Mammary epithelial cell (primary cell): Measurements from ENCODE around the gene SAP30BP.
A peak's percentile ranks its signal among the peaks of the same experiment; 100 is the strongest.

ENCODE experiments used
- EZH2 ChIP-seq: IDR thresholded peaks from 2 replicates; pipeline ENCODE4 v1.6.1; 2012; ENCODE audit warnings: low read length, inconsistent platforms, borderline replicate concordance
- TF ChIP-seq, protein P1 (sequence below), 2 donors: IDR thresholded peaks in 1 of 2; conservative IDR thresholded peaks in 1 of 2; 2 replicates each; pipeline ENCODE4 v1.5.1; 2011 to 2012; ENCODE audit warnings: inconsistent platforms in 2 of 2, low read length in 2 of 2, mild to moderate bottlenecking in 2 of 2, control low read depth in 1 of 2, low read depth in 1 of 2; ENCODE audit not compliant: insufficient read depth in 1 of 2; ENCODE audit errors: extremely low read depth in 1 of 2

DNA sequence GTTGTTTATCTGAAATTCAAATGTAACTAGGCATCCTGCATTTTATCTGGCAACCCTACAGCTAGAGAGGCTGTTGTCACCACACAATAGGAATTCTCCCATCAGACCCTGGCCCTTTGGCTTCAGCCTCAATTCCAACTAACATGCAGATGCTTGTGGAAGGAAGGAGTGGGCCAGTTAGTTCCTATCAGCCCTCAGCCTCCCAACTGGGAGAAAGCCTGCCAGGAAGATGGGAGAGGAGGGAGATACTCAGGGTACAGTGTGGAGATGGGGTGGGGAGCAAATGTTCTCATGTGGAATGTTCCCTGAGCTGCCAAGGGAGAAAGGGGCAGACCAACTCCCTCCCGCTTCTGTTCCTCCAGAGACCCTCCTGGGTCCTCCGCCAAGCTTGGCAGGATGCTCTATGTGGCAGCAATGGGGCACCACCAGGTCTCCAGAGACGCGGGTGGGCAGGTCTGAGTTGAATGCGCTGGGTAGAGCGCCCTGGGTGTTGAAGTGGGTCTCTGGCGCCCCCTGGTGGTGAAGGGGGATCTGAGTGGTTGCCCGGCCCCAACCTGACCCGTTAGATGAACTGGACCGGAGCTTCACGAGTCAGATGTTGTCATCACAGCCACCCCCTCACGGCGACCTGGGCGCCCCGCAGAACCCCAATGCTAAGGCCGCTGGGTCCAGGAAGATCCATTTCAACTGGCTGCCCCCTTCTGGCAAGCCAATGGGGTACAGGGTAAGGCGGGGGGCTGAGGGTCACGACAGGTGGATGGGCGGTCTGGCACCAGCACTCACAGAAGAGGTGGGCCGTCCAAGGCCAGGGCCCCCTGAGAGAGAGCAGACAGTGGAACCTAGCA, 82.6 kb downstream of the SAP30BP start:
- no peak for TF ChIP-seq EZH2
- TF ChIP-seq, protein P1, sequence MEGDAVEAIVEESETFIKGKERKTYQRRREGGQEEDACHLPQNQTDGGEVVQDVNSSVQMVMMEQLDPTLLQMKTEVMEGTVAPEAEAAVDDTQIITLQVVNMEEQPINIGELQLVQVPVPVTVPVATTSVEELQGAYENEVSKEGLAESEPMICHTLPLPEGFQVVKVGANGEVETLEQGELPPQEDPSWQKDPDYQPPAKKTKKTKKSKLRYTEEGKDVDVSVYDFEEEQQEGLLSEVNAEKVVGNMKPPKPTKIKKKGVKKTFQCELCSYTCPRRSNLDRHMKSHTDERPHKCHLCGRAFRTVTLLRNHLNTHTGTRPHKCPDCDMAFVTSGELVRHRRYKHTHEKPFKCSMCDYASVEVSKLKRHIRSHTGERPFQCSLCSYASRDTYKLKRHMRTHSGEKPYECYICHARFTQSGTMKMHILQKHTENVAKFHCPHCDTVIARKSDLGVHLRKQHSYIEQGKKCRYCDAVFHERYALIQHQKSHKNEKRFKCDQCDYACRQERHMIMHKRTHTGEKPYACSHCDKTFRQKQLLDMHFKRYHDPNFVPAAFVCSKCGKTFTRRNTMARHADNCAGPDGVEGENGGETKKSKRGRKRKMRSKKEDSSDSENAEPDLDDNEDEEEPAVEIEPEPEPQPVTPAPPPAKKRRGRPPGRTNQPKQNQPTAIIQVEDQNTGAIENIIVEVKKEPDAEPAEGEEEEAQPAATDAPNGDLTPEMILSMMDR (conservative IDR thresholded peaks at IDR 0.05 in 1 of 2, IDR thresholded peaks at IDR 0.05 in 1 of 2; ENCODE audit: extremely low read depth in 1 of 2, insufficient read depth in 1 of 2, low read depth in 1 of 2, low read length in 2 of 2), result peak; percentile 52 to 77
